ENCODE results near the gene KCNH8.

- TF ChIP-seq EZH2 (IDR thresholded peaks at IDR 0.05) (no peak), POLR2AphosphoS5 (IDR thresholded peaks at IDR 0.05; ENCODE audit: borderline replicate concordance, low read depth, low read length) (no peak), FOXP2 (optimal IDR thresholded peaks at IDR 0.05; ENCODE audit: control extremely low read depth, extremely low read length, insufficient read depth) (no peak)
Measured at GRCh38 chr3:19199131-19199530, 50.8 kb downstream of the KCNH8 start.
